PC-3 (cell line): ENCODE results near the gene CAST. TPM values are rescaled to one million over a fixed set of nuclear protein-coding genes. Genes with fewer than 3 reads are reported as not detected.

Experiments
- ATAC-seq: fragments of 200-7000 bp; cut with Tn5 transposase; 2 replicates; pipeline ENCODE4 v1.9.1; 2020; ENCODE audit warnings: mild to moderate bottlenecking, moderate library complexity
- BruUV-seq: library from RNA; stranded (reverse); fragments of 400-500 nt; replicated peaks from 2 replicates; lab custom pipeline; 2021; lab: Mats Ljungman, UMichigan
- CTCF ChIA-PET: fragments of 300-600 bp; sonication (Branson Sonifier 250); formaldehyde crosslinking; loops from one replicate; lab custom pipeline; 2022; ENCODE audit warnings: antibody characterized with exemption; lab: Charles Lee
- POLR2A ChIA-PET: fragments of 300-600 bp; sonication (Branson Sonifier 250); formaldehyde crosslinking; loops from one replicate; lab custom pipeline; 2022; ENCODE audit warnings: antibody characterized with exemption; ENCODE audit not compliant: unreplicated experiment; lab: Charles Lee
- DNase-seq: peaks from one replicate; pipeline ENCODE4 v3.0.0-alpha.2; 2015
- H2AFZ ChIP-seq: fragments of 300-600 bp; sonication (generic); 2 replicates; pipeline ENCODE4 v1.6.0; 2016; ENCODE audit warnings: antibody characterized with exemption, low read length
- H3F3A ChIP-seq: fragments of 300-600 bp; sonication (generic); one replicate; pipeline ENCODE4 v1.6.0; 2017; ENCODE audit warnings: antibody characterized with exemption, low read length, control low read depth, mild to moderate bottlenecking; ENCODE audit not compliant: unreplicated experiment
- H3K27ac ChIP-seq: fragments of 300-600 bp; sonication (generic); 2 replicates; pipeline ENCODE4 v1.5.1; 2016; ENCODE audit warnings: mild to moderate bottlenecking, low read length
- H3K27me3 ChIP-seq: fragments of 300-600 bp; sonication (generic); 2 replicates; pipeline ENCODE4 v1.6.1; 2016; ENCODE audit warnings: low read length, mixed read lengths
- H3K36me3 ChIP-seq: fragments of 300-600 bp; sonication (generic); 2 replicates; pipeline ENCODE4 v1.6.1; 2016; ENCODE audit warnings: low read depth, mixed run types, low read length, mixed read lengths
- H3K4me1 ChIP-seq: fragments of 300-600 bp; sonication (generic); 2 replicates; pipeline ENCODE4 v1.5.1; 2016; ENCODE audit warnings: low read length; ENCODE audit not compliant: insufficient read depth
- H3K4me2 ChIP-seq: fragments of 300-600 bp; sonication (generic); 2 replicates; pipeline ENCODE4 v1.6.0; 2016; ENCODE audit warnings: low read length
- H3K4me3 ChIP-seq: fragments of 300-600 bp; sonication (generic); 2 replicates; pipeline ENCODE4 v1.5.1; 2016; ENCODE audit warnings: mild to moderate bottlenecking, low read length, mixed read lengths
- H3K79me2 ChIP-seq: fragments of 300-600 bp; sonication (generic); 2 replicates; pipeline ENCODE4 v1.6.1; 2017; ENCODE audit warnings: low read length, mixed read lengths
- H3K9ac ChIP-seq: fragments of 300-600 bp; sonication (generic); 2 replicates; pipeline ENCODE4 v1.6.0; 2016; ENCODE audit warnings: mild to moderate bottlenecking, low read length
- H3K9me2 ChIP-seq: fragments of 300-600 bp; sonication (generic); replicated peaks from 2 replicates; pipeline ENCODE4 v1.6.1; 2016; ENCODE audit warnings: mixed run types, low read length, mixed read lengths
- H3K9me3 ChIP-seq: fragments of 300-600 bp; sonication (generic); 2 replicates; pipeline ENCODE4 v1.6.1; 2016; ENCODE audit warnings: low read length, mixed read lengths
- H4K20me1 ChIP-seq: fragments of 300-600 bp; sonication (generic); 2 replicates; pipeline ENCODE4 v1.6.1; 2016; ENCODE audit warnings: low read length, mixed read lengths
- CTCF ChIP-seq: fragments of 300-600 bp; sonication (generic); conservative IDR thresholded peaks from 2 replicates; pipeline ENCODE4 v1.5.1; 2017; ENCODE audit warnings: antibody characterized with exemption, low read depth, mild to moderate bottlenecking, low read length
- EZH2 ChIP-seq: fragments of 300-600 bp; sonication (generic); IDR thresholded peaks from one replicate; pipeline ENCODE4 v1.6.1; 2017; ENCODE audit warnings: antibody characterized with exemption, mild to moderate bottlenecking, low read length; ENCODE audit not compliant: unreplicated experiment
- EZH2phosphoT487 ChIP-seq: fragments of 300-600 bp; sonication (generic); IDR thresholded peaks from 2 replicates; pipeline ENCODE4 v1.6.1; 2018; ENCODE audit warnings: mild to moderate bottlenecking, antibody characterized with exemption, low read length, borderline replicate concordance
- intact Hi-C: fragments of 100-400 bp; cut with micrococcal nuclease; formaldehyde crosslinking; loops from 2 replicates; pipeline ENCODE4 v1.9.0; 2023
- total RNA-seq: library from RNA; depleted of rRNA; stranded (reverse); fragments of >200 nt; gene quantifications from 2 replicates; pipeline ENCODE4 v1.2.3, GENCODE V29; 2014

The CAST gene
- total RNA-seq, 1 experiment from 2014 or later = 73.2 TPM

- DNase-seq (peak; percentile 87), ATAC-seq (no peak)
- H3K4me1 ChIP-seq = no peaks in the 10 kb centered on the region
- H3K9ac ChIP-seq = no peak overlapping the region
- no peaks in the 10 kb centered on the region for H3K9me2 ChIP-seq
- no peaks in the 10 kb centered on the region for H3K27me3 ChIP-seq
- no peak overlapping the region for H2AFZ ChIP-seq
- CTCF ChIA-PET = interaction anchor here (0.6 to 1.6 kb wide), 21 partner anchors 12 to 1703 kb away, joined by 3 to 23 read pairs (median 6); partner anchors contain the start of genes ERAP1, LIX1, LNPEP and RIOK2
- H3F3A ChIP-seq = no peaks in the 10 kb centered on the region
- H3K79me2 ChIP-seq = no peaks in the 10 kb centered on the region
- no peaks in the 10 kb centered on the region for H3K9me3 ChIP-seq
- intact Hi-C loops = loop anchor here (1.0 to 10.0 kb wide), 6 partner anchors 116 to 1597 kb away; partner anchors contain the start of gene LIX1
- BruUV-seq = no TSS peak
- POLR2A ChIA-PET = interaction anchor here (0.6 kb wide), 1 partner anchor 391 kb away, joined by 5 read pairs; no protein-coding TSS in a partner anchor
- no peaks in the 10 kb centered on the region for H4K20me1 ChIP-seq
- no peak for TF ChIP-seq EZH2
- peak; percentile 91 for TF ChIP-seq CTCF
- H3K4me3 ChIP-seq = no peak overlapping the region
- no peak overlapping the region for H3K4me2 ChIP-seq
- H3K36me3 ChIP-seq = peaks cover 15% of the 10 kb centered on the region; the same call in 1 of the 2 replicates
- no peak overlapping the region for H3K27ac ChIP-seq
Observed at GRCh38 chr5:96752341-96753016, 90.3 kb downstream of the CAST start.

- ATAC-seq = no peak
- CTCF ChIA-PET = interaction anchor here (0.6 to 1.6 kb wide), 13 partner anchors 15 to 1702 kb away, joined by 3 to 23 read pairs (median 8); partner anchors contain the start of genes LIX1, LNPEP and RIOK2
Observed at GRCh38 chr5:96753017-96753397, 90.8 kb downstream of the CAST start.

More at GRCh38 chr5:96753017-96753397, 90.8 kb downstream of the CAST start:
- Histone ChIP-seq H3F3A (no peaks in the 10 kb centered on the region), H3K9ac (no peak overlapping the region), H3K4me2 (no peak overlapping the region), H3K9me2 (no peaks in the 10 kb centered on the region), H3K36me3 (peaks cover 15% of the 10 kb centered on the region; the same call in 1 of the 2 replicates), H2AFZ (no peak overlapping the region), H3K9me3 (no peaks in the 10 kb centered on the region), H4K20me1 (no peaks in the 10 kb centered on the region), H3K27ac (no peak overlapping the region), H3K27me3 (no peaks in the 10 kb centered on the region), H3K4me3 (no peak overlapping the region), H3K4me1 (no peaks in the 10 kb centered on the region), H3K79me2 (no peaks in the 10 kb centered on the region)
- no TSS peak for BruUV-seq
- intact Hi-C loops = loop anchor here (2.0 to 10.0 kb wide), 5 partner anchors 116 to 1499 kb away; partner anchors contain the start of gene LIX1
- no peak for DNase-seq
- TF ChIP-seq CTCF = no peak
- TF ChIP-seq EZH2phosphoT487 = no peak
- no peak for TF ChIP-seq EZH2
- POLR2A ChIA-PET = no interaction called here
